Prostate gland (tissue), 2 donors: ENCODE data around the gene CLCNKB.

Experiments used
- CTCF ChIP-seq, 4 experiments: fragments of 200-600 bp in 2 of 4; fragments of 450-650 bp in 2 of 4; sonication (generic) in 2 of 4; IDR thresholded peaks; 1 replicate in 3 of 4; 2 replicates in 1 of 4; pipeline ENCODE4 v1.5.1; 2016 to 2019; ENCODE audit warnings: antibody characterized with exemption in 4 of 4, mild to moderate bottlenecking in 2 of 4, moderate library complexity in 2 of 4
- POLR2A ChIP-seq: fragments of 450-650 bp; IDR thresholded peaks from one replicate; pipeline ENCODE4 v1.6.1; 2016; ENCODE audit warnings: antibody characterized with exemption, mild to moderate bottlenecking

GRCh38 chr1:16092923-16093511 lies 49.4 kb downstream of the CLCNKB start:
- TF ChIP-seq POLR2A (no peak), CTCF (IDR thresholded peaks at IDR 0.05) (no peak)
